HG02852 (cell line): ENCODE data around the gene LYRM4.

ENCODE experiments used
- ATAC-seq: cut with Tn5 transposase; IDR thresholded peaks from one replicate; pipeline ENCODE4 v1.9.1; 2021; ENCODE audit warnings: mild to moderate bottlenecking, moderate library complexity; ENCODE audit not compliant: unreplicated experiment

The LYRM4 gene

DNA sequence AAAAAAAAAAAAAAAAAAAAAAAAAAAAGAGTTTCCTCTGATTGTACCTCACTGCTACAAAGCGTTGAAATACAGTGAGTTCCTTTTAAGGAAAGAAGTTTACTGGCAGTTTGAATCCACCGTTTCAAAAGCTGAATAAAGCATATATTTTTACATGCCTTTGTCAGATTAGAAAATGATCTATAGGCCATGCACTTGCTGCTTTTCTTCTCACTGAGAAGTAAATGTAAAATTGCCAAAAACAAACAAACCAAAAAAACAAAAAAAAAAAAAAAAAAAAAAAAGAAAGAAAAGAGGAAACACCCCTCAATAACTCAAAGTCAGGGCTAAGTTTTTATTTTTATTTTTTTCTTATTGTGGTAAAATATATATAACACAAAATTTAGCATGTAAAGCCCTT lies 81.9 kb downstream of the LYRM4 start:
- no peak for ATAC-seq

DNA sequence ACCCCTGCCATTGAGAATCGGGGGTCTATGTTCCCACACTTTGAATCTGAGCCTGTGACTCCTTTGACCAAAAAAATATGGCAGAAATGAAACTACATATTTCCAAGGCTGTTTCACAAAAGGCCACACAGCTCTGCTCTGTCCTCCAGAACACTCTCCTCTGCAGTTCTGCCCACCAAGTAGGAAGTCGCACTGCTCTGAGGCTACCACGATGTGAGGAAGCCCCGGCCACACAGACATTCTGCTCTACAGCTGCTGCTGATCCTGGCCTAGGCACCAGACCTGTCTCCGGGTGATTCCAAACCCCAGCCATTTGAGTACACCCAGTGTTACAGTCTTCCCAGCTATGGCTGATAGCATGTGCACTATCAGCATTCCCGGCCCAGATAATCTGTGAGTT lies 85.1 kb downstream of the LYRM4 start:
- no peak for ATAC-seq

DNA sequence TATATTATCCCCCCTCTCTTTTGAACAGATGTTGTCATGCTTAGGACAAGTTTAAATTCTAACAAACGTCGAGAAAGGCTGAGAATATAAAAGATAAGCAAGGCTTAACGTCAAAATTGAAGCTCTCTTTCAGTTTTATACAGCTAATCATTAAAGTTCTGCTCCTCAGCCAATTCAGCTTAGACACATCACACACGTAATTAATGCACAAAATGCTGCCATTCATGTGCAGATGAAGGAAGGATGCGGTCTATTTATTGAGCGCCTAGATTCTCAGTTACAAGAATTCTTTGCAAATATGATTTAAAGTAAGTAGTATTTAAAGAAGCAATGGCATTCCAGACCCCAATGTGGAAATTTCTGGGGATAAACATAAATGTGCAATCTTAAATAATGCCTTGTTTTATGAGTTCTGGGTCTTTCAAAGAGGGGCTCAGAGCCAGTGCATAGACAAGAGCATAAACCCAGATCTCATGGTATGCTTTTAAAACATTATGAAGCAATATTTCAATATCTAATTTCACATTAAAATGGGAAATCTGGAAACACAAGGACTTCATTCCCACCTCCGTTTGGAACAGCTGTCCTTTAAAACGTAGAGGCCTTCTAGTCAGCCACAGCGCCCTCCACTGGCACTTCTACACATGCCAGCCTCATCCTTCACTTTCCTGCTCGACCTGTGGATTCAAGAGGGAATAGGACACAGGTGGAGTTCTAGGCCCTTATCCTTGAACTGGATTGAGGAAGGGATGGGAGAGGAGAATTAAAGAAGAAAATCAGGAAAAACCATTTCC lies 85.8 kb downstream of the LYRM4 start:
- ATAC-seq = peak; percentile 6

DNA sequence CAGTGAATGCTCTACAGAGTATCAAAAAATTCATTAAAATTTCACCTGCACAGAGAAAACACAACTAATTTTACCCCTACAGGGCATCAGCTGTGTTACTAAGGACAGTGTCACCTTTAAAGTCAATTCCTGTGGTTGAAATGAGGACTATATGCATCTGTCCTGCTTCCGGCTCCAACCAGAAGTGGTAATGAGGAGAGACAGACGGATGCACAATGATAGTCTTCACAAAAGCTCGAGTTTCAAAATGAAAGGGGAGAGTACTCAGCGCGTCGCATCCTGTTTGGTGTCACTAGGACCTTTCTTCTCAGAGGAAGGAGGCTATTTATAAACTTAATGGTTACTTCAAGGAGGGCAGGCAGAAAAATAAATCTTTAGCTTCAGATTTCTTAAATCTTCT lies 86.5 kb downstream of the LYRM4 start:
- peak; percentile 96 for ATAC-seq

DNA sequence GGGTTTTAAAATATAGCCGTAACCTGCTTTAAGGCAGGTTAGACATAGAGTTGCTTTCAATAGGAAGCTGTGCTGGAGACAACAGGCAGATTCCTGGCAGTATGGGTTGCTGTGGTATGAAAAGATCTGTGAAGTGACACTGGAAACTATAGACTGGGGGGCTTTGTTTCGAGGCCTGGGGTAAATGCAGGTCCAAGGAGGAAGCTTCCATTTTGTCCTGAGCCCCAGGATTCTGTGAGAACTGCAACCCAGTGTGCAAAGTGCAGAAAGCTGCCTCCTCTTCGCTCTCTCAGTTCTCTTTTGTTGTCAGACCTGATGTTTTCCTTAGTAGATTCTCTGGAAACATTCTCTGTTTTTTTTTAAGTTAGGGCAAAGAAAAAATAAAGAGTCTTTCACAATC lies 86.9 kb downstream of the LYRM4 start:
- ATAC-seq = no peak

DNA sequence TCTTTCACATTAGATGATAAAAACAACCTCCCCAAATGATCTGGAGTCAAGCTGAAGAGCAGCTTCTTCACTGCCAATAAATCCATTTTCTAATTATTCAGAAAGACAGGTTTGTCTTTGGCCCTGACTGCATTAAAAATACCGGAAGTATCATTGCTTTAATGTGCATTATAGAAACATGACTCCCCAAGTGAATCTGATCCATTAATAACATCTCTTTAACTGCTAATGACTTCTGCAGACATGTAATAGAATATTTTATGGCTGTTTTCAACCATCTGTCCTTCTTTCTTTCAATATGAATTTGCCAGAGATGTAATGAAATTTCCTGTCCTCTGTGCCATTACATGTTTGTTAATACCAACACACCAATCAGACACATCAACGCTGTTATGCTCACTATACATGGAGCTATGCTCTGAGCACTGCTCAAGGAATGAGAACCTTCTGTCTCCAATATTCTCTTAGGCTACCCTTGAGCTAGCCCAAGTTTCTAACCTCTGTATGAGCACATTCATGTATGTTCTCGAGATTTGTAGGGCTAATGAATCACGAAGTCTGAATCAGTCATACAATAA lies 87.8 kb downstream of the LYRM4 start:
- ATAC-seq = no peak

DNA sequence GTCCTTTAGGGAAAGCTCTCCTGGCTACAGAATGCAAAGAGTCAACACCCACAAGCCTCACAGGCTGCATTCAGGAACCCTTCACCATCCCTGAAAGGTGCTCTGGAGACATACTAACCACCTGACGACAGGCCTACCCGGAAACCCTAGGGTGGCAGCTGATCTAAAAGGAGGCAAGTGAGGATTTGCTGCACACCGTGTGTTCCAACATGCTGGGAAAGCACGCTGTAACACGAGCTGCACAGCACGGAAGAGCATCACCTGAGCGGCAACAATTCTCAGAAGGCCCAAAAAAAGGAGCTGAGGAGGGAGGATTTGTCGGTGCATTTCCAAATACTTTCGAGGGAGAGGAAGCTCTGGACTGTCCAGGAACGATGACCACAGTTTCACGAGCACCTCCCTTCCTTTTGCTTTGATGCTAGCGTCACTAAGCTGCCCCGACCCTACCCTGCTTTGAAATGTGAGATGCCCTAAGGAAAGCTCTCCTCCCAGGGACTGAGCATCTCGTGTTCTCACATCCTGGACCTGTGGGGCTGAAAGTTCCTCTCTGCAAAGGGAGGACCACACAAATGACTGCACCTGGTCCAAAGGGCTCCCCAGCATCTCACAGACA lies 88.6 kb downstream of the LYRM4 start:
- ATAC-seq = no peak

DNA sequence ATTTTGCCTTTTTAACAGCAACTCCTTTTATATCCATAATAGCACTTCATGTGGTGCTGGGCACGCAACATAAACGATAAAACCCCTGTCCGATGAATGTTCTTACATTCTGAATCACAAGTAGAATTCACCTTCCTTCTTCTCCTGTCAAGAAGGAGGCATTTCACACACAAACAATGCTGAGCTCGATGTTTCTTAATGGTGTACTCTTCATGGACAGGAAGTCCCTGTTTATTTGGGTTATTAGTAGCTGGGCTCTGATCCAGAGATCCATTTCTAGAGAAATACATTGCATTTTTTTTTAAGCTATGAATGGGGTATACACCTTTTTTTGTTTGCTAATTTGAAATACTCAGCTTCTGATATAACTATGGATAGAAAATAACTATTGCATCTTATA lies 93.2 kb downstream of the LYRM4 start:
- ATAC-seq = no peak

DNA sequence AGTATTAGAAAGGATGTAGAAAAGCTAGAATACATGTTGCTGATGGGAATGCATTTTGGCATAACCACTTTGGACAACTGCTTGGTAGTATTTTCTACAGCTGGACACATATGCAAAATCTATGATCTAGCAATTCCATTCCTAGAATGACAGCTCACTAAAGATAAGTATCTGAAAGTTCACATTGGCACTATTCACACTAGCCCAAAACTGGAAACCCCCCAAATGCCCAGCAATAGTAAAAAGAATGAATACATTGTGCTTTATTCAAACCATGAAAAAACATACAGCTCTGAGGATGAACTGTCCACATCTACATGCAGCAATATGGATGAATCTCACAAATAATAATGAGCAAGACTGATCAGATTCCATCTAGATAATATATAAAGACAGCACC lies 96.7 kb downstream of the LYRM4 start:
- no peak for ATAC-seq

DNA sequence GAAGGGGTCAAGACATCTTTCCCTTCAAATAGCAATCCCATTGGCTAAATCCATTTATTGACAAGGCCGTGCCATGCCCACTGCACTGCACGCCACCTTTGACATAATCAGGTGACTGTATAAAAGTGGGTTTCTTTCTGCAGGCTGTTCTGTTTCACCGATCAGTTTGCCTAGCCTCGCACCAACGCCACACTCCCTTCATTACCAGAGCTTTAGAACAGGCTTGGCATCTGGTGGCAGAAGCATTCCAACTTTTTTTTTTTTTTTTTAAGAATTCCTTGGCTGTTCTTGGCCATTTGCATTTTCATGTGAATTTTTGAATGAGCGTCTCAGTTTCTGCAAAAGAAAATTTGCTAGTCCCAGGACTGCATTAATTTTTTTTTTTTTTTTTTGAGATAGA lies 97.5 kb downstream of the LYRM4 start:
- no peak for ATAC-seq

DNA sequence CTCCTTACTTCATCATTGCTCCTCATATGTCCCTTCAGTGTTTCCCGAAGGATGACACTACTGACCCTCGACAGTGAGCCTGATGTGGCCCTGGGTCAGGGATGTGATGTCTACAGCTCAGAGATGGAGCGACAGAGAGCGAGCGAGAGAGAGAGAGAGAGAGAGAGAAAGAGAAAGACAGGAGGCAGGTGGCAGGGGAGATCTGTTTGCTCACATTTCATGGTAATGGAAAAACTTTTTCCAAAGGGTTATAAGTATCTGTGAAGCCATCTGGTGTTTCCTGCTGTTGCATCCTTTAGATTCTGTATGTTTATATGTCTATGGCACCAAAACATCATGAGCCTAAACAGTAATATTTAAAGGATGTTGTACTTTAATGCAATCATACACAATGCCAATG lies 98.4 kb downstream of the LYRM4 start:
- ATAC-seq = no peak

DNA sequence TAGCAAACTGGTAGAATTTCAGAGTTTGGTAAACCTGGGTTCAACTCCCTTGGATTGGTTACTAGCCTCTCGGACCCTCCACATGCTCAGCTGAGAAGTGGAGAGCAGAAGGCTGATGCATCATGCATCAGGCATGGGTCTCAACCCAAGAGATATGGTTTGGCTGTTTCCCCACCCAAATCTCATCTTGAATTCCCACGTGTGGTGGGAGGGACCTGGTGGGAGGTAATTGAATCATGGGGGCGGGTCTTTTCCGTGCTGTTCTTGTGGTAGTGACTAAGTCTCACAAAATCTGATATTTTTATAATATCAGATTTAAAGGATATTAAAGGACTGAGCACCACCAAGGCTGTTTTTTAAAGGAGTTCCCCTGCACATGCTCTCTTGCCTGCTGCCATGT lies 100.5 kb downstream of the LYRM4 start:
- no peak for ATAC-seq

DNA sequence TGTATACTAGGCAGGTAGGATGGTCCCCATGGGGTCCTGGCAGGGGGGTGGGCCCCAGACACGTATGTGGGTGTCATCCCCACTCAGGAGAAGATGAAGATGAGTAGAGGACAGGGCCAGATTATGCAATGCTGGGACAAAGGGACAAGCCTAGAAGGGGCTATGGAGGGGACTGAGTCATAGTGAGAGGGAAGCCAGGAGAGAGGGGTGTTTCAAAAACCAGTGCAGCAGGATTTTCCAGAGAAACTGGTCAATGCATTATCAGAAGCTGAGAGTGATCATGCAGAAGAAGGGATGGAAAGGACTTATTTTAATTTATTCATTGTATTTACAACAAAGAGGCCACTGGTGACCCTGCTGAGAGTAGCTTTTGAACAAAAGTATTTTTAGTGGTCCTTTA lies 101.6 kb downstream of the LYRM4 start:
- ATAC-seq = no peak

DNA sequence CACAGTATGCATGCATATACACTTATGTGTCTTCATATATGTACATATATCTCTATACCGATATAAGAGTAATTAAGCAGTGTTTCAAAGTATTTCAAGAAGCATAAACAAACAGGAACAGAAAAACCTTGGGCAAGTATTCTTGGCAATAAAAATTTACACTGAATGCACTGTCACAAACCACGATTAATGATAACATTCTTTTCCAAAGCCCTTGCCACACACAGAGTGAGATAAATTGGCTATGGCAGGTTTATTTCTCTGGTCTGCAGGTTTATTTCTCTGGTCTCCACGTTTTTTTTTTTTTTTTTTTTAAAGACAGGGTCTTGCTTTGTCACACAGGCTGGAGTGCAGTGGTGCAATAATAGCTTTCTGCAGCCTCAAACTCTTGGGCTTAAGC lies 102.6 kb downstream of the LYRM4 start:
- no peak for ATAC-seq

DNA sequence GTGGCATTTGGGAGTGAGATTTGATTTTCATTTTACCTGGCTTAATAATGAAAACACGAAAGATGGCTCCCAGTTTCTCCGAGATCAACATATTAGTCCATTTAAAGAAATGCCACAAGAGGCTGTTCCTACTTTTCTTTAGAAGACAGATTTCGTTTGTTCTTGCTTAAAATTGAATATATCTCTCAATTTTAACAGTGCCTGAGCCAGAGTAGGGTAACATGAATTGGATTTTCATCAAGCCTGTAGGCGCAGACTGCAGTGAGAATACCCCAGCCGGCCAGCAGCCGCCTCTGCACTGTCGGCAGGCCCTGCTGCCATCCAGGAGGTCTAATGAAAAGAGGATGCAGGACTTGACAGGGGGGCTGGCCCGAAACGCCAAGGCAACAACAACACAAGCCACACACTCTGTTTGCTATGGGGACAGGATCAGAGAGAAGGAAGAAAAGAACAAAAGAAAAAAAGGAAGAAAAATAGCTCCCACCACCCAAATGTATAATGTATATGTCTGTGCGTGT lies 103.1 kb downstream of the LYRM4 start:
- no peak for ATAC-seq

DNA sequence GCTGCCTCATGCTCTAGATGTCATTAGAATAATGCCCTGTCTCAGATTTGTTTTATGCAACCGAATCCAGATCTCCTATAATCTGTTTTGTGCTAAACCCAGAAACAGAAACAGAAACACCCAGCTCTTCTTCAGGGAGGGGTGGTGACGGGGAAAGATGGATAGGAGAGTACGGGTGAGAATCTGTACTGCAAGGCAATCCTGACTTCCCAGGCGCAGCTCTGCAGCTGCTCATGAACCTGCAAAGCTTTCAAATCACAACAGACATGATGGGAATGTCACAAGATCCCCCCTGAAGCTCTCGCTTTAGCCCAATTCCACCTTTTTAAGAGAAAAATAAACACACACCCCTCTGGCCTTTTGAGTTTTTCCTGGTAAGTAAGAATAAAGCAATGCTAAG lies 104.1 kb downstream of the LYRM4 start:
- no peak for ATAC-seq

DNA sequence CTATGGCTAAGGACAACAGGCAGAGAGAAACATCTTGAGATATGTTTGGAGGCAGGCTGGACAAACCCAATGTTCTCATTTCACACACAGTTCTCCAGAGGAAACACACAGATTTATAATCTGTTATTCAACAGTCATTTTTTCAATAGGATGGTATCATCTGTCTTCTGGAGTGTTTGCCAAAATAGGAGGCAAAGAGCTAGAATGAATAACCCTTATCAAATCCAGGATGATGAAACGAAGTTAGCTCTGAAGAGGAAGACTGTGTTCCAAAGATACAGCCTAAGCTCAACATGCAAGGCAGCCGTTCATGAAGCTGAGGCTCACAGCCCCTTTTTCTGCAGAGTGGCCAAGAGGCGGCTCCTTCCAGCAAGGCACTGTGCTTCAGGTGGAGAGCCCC lies 104.8 kb downstream of the LYRM4 start:
- ATAC-seq = no peak

DNA sequence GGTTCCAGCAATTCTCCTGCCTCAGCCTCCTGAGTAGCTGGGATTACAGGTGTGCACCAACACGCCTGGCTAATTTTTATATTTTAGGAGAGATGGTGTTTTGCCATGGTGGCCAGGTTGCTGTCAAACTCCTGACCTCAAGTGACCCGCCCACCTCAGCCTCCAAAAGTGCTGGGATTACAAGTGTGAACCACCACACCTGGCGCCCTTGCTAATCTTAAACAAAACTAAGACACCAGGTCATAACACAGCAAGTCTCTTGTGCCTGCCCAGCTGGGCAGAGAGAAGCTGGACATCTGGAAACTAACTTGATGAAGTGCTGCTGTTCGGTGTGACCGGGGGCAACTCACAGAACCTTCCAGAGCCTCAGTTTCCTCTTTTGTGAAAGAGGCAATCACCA lies 107.6 kb downstream of the LYRM4 start:
- no peak for ATAC-seq

DNA sequence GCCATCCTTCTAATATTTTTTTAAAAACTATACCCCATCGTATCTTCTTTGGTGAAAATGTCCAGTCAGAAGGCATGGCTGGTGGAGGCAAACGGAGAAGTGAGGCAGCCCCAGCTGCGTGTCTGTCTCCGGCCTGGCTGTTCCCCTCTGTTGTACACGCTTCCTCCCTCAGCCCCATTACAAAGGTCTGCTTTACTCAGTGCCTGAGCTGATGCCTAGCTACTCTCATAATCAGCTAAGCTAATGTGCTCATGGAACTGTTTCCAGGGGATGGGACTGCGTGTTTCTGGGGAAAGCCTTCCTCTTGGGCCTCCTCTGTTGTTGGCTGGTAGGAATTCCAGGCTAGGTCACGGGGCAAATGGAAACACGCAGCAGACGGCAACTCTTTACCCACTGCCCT lies 108.3 kb downstream of the LYRM4 start:
- ATAC-seq = no peak

DNA sequence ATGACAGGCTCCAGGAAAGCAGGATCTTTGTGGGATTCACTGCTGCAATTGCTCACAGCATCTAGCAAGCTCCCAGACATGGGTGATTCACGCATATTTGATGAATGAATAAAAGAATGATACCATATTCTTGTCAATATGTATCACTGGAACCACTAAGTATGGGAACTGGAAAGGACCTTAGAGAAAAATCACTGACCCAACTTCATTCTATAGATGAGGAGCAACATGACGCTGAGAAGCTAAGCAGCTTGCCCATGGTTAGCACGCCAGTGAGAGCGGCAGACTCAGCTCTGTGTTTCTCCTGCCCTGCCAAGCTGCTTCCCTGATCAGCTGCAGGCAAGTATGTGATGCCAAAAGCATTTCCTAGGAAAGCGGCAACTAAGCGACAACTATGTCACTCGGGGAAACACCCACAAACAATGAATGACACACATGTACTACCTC lies 108.8 kb downstream of the LYRM4 start:
- no peak for ATAC-seq

DNA sequence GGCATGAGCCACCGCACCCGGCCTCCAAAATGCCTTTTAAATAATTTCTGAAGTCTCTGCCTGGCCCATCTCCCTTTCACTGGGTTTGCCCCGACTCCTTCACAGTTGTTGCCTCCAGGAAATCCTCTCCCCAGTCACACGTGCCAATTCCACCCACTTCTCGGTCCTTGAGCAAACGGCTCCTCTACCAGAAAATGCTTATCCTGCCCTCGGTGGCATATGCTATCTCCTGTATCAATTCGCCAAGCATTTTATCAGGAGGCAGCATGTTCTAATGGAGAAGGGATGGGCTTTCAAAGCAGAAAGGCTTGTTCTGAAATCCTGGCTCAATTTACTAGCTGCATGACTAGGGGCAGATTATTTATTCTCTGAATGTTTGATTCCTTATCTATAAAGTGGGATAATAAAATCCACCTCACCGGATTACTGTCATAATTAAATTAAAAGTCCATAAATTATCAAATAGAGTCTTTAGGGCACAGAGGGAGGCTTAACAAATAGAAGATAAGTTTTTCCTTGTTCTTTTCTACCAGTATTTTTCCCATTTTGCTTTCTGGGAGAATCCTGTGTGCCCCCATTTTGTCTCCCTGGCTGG lies 109.3 kb downstream of the LYRM4 start:
- ATAC-seq = no peak

DNA sequence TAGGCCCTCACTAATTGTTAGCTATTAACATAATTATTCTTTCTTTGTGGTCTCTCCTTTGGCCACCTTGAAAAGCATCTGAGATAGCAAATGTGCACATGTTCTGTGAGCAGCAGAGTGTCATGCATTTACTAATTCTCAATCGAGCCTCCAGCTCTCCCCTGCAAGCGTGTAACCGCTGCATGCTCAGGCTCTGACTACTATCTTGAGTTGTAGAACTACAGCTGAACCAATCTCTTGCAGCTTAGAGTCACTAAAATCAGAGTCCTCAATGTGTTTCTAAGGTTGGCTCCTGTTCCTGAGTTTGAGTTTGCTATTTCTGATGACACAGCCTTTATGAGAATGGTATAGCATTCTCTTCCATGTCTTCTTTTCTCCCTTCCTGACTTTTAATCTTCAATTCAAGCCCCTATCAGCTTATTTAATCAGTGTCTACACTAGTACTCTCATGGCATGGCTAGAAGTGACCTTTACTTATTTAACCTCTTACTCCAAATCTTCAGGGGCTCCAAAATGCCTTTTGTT lies 110.1 kb downstream of the LYRM4 start:
- no peak for ATAC-seq
